ENCODE measurements around the gene ENTPD6.

DNA sequence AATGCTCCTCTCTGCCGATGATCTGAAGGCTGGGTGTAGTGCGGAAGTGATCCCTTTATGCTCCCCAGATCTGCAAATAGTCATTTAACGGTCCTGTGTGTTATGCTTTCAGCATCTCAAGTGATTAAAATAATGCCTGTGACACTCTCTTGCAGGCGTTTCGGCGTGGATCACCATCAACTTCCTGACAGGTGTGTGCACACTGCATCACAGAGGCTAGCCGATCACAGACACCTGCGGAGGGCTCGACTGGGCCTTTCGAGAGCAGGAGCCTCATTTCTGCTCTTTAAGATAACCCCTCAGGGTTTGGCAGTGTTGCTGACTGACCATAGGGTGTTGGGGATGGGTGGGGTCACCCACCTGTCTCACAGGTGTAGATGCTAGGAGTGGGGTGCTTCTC, 20.0 kb downstream of the ENTPD6 start:
- TF ChIP-seq, protein P1, sequence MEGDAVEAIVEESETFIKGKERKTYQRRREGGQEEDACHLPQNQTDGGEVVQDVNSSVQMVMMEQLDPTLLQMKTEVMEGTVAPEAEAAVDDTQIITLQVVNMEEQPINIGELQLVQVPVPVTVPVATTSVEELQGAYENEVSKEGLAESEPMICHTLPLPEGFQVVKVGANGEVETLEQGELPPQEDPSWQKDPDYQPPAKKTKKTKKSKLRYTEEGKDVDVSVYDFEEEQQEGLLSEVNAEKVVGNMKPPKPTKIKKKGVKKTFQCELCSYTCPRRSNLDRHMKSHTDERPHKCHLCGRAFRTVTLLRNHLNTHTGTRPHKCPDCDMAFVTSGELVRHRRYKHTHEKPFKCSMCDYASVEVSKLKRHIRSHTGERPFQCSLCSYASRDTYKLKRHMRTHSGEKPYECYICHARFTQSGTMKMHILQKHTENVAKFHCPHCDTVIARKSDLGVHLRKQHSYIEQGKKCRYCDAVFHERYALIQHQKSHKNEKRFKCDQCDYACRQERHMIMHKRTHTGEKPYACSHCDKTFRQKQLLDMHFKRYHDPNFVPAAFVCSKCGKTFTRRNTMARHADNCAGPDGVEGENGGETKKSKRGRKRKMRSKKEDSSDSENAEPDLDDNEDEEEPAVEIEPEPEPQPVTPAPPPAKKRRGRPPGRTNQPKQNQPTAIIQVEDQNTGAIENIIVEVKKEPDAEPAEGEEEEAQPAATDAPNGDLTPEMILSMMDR (IDR thresholded peaks at IDR 0.05 in 8 of 11, conservative IDR thresholded peaks at IDR 0.05 in 3 of 11), result no peak
- no peak for TF ChIP-seq POLR2A (IDR thresholded peaks at IDR 0.05)
- TF ChIP-seq POLR2AphosphoS5 (IDR thresholded peaks at IDR 0.05), result no peak

Measured in spleen (tissue), 7 donors.